Measurements from ENCODE around the gene LDB3.

The LDB3 gene

DNA sequence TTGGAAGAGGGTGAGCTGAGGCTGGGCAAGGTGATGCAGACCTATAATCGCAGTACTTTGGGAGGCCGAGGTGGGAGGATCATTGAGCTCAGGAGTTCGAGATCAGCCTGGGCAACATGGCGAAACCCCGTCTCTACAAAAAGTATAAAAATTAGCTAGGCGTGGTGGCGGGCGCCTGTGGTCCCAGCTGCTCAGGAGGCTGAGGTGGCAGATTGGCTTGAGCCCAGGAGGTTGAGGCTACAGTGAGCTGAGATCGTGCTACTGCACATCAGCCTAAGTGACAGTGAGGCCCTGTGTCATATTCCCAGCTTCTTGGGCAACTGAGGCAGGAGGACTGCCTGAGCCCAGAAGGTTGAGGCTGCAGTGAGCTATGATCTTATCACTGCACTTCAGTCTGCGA is 101.7 kb downstream of the LDB3 start:
- DNase-seq: no peak

DNA sequence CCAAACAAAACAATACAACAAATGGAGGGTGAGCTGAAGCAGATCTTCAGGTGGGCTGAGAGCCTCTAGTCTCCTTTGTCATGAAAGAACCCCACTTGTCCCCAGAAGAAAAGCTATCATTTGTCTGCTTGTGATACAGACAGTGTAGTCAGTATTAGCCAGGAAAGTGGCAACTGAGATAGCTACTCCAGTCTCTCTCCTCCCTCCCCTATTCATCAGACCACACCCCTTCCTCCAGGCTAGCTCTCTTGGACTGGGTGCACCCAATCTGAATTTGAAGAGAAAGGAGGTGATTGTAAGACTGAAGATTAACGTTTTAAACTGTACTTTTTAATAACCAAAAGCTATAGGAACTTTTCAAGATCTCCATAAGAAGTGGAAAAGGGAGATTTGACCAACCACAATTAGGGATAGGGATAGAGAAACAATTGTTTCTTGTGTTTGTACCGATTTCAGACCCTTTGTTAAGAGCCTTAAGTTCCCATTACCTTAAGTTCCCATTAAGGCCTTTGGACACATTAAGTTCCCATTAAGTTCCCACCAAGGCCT is 102.2 kb downstream of the LDB3 start:
- DNase-seq: no peak

DNA sequence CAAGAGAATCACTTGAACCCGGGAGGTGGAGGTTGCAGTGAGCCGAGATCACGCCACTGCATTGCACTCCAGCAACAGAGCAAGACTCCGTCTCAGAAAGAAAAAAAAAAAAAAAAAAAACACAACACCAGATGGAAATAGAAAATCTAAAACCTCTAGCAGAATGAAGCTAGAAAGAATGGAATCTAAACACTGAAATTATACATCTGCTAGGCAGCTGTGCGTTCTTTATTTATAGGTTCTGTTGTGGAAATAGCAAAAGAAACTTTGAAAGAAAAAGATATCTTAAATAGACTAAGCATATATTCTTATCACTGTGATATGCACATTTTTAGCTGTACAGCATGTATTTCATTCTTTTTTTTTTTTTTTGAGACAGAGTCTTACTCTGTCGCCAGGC is 105.2 kb downstream of the LDB3 start:
- DNase-seq: no peak

DNA sequence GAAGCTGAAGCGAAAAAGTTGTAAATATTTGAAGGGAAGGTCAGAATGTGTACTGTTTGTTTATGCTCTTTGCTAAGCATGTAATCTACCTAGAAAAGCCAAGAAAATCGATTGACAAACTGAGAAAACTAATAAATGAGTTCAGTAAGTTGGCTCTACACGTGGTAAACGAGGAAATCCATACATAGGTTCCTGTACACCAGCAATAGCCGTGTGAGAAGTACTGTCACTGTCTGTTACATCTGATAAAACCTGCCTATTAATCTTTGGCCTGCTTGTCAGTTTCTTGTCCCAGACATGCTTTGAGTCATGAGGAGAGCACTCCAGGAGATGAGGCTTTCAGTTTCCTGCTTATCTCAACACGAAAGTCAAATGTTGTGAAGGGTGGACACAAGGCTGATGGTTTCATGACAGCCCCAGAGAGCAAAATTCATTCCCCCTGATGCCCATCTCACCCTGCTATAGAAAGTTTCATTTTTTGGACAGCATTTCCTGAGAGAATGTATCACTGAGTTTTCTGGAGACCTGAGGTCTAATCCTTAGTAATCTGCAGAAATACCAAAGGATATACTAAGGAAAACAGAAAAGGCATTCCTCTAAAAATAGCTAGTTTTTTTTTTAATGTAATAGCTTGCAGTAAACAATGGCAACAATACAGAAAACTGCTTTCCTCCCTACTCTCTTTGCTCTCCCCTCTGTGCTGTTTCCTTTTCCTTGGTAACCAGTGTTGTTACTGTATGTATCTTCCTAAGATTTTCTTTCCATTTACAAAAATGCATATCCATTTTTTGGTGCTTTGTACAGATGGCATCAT is 107.0 kb downstream of the LDB3 start:
- no peak for DNase-seq

DNA sequence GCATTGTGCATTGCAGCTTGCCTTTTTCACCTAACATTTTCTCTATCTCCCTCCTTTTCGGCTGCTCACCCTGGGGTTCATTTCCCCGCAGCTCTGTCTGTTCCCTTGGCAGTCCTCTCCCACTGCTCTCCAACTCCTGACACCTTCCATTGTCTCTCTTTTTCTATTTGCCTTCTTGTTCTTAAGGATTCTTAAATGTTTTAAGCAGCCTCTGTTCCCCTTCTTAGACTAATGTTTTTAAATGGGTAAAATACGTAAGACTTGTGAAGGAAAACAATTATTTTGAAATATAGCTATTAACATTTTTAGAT is 107.5 kb downstream of the LDB3 start:
- DNase-seq: no peak

DNA sequence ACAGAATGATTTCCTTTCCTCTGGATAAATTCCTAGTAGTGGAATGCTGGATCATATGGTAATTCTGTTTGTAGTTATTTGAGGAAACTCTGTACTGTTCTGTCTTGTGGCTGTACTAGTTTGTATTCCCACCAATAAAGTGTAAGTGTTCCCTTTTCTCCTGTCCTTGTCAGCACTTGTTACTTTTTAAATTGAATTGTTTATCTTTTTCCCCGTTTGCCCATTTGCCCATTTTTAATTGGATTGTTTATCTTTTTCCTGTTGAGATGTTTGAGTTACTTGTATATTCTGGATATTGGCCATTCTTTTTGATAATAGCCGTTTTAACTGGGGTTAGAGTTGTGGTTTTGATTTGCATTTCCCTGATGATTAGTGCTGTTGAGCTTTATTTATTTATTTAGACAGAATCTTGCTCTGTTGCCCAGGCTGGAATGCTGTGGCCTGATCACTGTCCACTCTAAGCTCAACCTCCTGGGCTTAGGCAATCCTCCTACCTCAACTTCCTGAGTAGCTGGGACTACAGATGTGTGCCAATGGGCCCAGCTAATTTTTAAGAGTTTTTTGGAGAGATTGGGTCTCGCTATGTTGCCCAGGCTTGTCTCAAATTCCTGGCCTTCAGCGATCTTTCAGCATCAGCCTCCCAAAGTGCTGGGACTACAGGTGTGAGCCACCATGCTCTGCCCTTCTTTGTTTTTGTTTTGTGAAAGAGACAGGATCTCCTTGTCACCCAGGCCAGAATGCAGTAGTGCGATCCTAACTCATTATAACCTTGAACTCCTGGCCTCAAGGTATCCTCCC is 111.1 kb downstream of the LDB3 start:
- DNase-seq: no peak

DNA sequence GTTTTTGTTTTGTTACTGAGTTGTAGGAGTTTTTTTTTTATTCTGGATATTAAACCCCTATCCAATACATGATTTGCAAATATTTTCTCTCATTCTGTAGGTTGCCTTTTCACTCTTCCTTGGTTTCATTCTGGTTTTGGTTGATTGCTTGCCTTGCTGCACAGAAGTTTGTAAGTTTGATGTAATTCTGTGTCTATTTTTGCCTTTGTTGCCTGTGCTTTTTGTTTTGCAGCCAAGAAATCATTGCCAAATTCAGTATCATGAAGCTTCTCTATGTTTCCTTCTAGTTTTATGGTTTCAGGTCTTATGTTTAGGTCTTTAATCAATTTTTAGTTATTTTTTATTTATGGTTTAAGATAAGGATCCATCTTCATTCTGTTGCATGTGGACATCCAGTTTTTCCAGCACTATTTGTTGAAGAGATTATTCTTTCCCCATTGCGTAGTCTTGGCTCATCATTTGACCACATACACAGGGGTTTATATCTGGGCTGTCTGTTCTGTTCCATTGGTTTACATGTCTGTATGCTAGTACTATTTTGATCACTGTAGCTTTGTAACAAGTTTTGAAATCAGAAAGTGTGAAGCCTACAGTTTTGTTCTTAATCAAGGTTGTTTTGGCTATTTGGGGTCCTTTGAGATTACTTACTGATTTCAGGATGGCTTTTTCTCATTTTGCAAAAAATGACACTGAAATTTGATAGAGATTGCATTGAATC is 114.5 kb downstream of the LDB3 start:
- DNase-seq: no peak

DNA sequence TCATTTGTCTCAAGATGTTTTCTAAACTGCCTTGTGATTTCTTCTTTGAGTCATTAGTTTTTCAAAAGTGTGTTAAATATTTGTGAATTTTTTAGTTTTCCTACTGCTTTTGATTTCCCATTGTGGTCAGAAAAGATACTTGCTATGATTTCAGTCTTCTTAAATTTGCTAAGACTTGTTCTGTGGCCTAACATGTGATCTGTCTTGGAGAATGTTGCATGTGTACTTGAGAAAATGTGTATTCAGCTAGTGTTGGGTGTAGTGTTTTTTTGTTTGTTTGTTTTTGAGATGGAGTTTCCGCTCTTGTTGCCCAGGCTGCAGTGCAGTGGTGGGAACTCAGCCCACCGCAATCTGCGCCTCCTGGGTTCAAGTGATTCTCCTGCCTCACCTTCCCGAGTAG is 116.7 kb downstream of the LDB3 start:
- no peak for DNase-seq

Measured in NCI-H774 (cell line).